ENCODE results near the gene TMPRSS3. TPM values are rescaled to one million over a fixed set of nuclear protein-coding genes. Genes with fewer than 3 reads are reported as not detected.

The TMPRSS3 gene
- polyA plus RNA-seq, 2 of the 4 experiments (the other 2 are of a cell fraction) = 0.10 to 0.12 TPM

- H3K4me1 ChIP-seq = no peaks in the 10 kb centered on the region
- DNase-seq (ENCODE audit: low read depth in 1 of 2, low spot score in 1 of 2) = no peak
- POLR2A ChIA-PET = no interaction called here
- no peak overlapping the region for H3K27ac ChIP-seq
- no peak for TF ChIP-seq CEBPB (IDR thresholded peaks at IDR 0.05)
- TF ChIP-seq ELK1 (IDR thresholded peaks at IDR 0.05; ENCODE audit: low read depth, low read length) = no peak
- TF ChIP-seq SMC3 (IDR thresholded peaks at IDR 0.05) = no peak
- no peak for TF ChIP-seq MYC (IDR thresholded peaks at IDR 0.05; ENCODE audit: borderline replicate concordance, low read length)
- TF ChIP-seq ESRRA (IDR thresholded peaks at IDR 0.05; ENCODE audit: borderline replicate concordance, low read length) = no peak
- no peak for TF ChIP-seq HOXB5 (CRISPR knock-in tag; IDR thresholded peaks at IDR 0.05)
- no peak for TF ChIP-seq RCOR1 (IDR thresholded peaks at IDR 0.05; ENCODE audit: low read depth, low read length)
- no peak for TF ChIP-seq ZSCAN20 (CRISPR knock-in tag; IDR thresholded peaks at IDR 0.05)
- TF ChIP-seq BCL3 (IDR thresholded peaks at IDR 0.05) = no peak
- TF ChIP-seq KDM5A (IDR thresholded peaks at IDR 0.05) = no peak
- CTCF ChIA-PET = no interaction called here
- no peak for ATAC-seq
- H3K9me3 ChIP-seq = no peaks in the 10 kb centered on the region
- no peak overlapping the region for H3K4me2 ChIP-seq
- no peak for FAIRE-seq
- 41% methylated on average over 4 of the region's 6 CpGs for WGBS (ENCODE audit: missing lambda C conversion rate)
- H3K4me3 ChIP-seq = no peak overlapping the region
Measured at GRCh38 chr21:42441963-42442362, 46.1 kb upstream of the TMPRSS3 start.

- no peak overlapping the region for H3K27ac ChIP-seq
- TF ChIP-seq HOXA7 (CRISPR knock-in tag; IDR thresholded peaks at IDR 0.05) = no peak
- TF ChIP-seq USF2 (IDR thresholded peaks at IDR 0.05) = no peak
- no peak for TF ChIP-seq RCOR1 (IDR thresholded peaks at IDR 0.05; ENCODE audit: low read depth, low read length)
- TF ChIP-seq NR3C1 (IDR thresholded peaks at IDR 0.05) = no peak
- no peak for TF ChIP-seq GATA3 (IDR thresholded peaks at IDR 0.05; ENCODE audit: borderline replicate concordance)
- no peak for TF ChIP-seq MAZ (IDR thresholded peaks at IDR 0.05; ENCODE audit: borderline replicate concordance, low read depth, low read length)
- no peak for TF ChIP-seq POLR2A (IDR thresholded peaks at IDR 0.05; ENCODE audit: low read length)
- TF ChIP-seq PBX3 (IDR thresholded peaks at IDR 0.05) = no peak
- TF ChIP-seq HOXB5 (CRISPR knock-in tag; IDR thresholded peaks at IDR 0.05) = no peak
- no peak for TF ChIP-seq EHF (CRISPR knock-in tag; IDR thresholded peaks at IDR 0.05)
- no peak for TF ChIP-seq NPAS2 (CRISPR knock-in tag; IDR thresholded peaks at IDR 0.05; ENCODE audit: borderline replicate concordance)
- no peak for TF ChIP-seq E2F6 (IDR thresholded peaks at IDR 0.05; ENCODE audit: borderline replicate concordance, low read depth)
- CTCF ChIA-PET = no interaction called here
- H3K9me3 ChIP-seq = no peaks in the 10 kb centered on the region
- POLR2A ChIA-PET = no interaction called here
- no peak overlapping the region for H3K4me3 ChIP-seq
- DNase-seq (ENCODE audit: low read depth in 1 of 2, low spot score in 1 of 2) = no peak
- no peaks in the 10 kb centered on the region for H3K4me1 ChIP-seq
- FAIRE-seq = no peak
- 57% methylated on average over 12 of the region's 12 CpGs for WGBS (ENCODE audit: missing lambda C conversion rate)
- no peak overlapping the region for H3K4me2 ChIP-seq
- ATAC-seq = no peak
Measured at GRCh38 chr21:42440187-42440792, 44.4 kb upstream of the TMPRSS3 start.
